ENCODE measurements around the gene TPSAB1. TPM values are rescaled to one million over a fixed set of nuclear protein-coding genes. Genes with fewer than 3 reads are reported as not detected.

The TPSAB1 gene
- total and polyA plus RNA-seq, 7 experiments from 2014 or later, result 3.2 to 10.2 TPM; not detected in 5

GRCh38 chr16:1256874-1257322 lies 16.4 kb downstream of the TPSAB1 start:
- Histone ChIP-seq H3K36me3 (ENCODE audit: control insufficient read depth in 2 of 3, insufficient read depth in 3 of 3, low read length in 3 of 3) (no peaks in the 10 kb centered on the region), H3K4me1 (ENCODE audit: control insufficient read depth in 2 of 2, insufficient read depth in 2 of 2, low read length in 2 of 2) (no peaks in the 10 kb centered on the region), H3K27ac (ENCODE audit: low read depth, low read length) (no peak overlapping the region), H3K27me3 (ENCODE audit: control insufficient read depth in 2 of 2, insufficient read depth in 2 of 2, low read length in 2 of 2) (no peaks in the 10 kb centered on the region), H3K4me3 (ENCODE audit: low read length) (no peak overlapping the region), H3K9me3 (ENCODE audit: control insufficient read depth in 2 of 3, low read length in 3 of 3) (no peaks in the 10 kb centered on the region)
- POLR2A ChIA-PET, result no interaction called here
- CTCF ChIA-PET, result no interaction called here
- intact Hi-C loops (cut with micrococcal nuclease), result no loop called here
- H3K4me3 Mint-ChIP-seq, result no peak overlapping the region
- ATAC-seq, result no peak
- peaks cover 13 to 23% (median 14%) of the 10 kb centered on the region in 5 donors for H3K27me3 Mint-ChIP-seq
- no peaks in the 10 kb centered on the region for H3K9me3 Mint-ChIP-seq
- H3K27ac Mint-ChIP-seq, result no peak overlapping the region
- H3K4me1 Mint-ChIP-seq, result peaks cover 0 to 9% (median 5%) of the 10 kb centered on the region in 7 donors
- H3K36me3 Mint-ChIP-seq, result no peaks in the 10 kb centered on the region
- no peak for DNase-seq

- Histone ChIP-seq H3K9me3 (ENCODE audit: control insufficient read depth in 2 of 3, low read length in 3 of 3) (no peaks in the 10 kb centered on the region), H3K27me3 (ENCODE audit: control insufficient read depth in 2 of 2, insufficient read depth in 2 of 2, low read length in 2 of 2) (no peaks in the 10 kb centered on the region), H3K27ac (ENCODE audit: low read depth, low read length) (no peak overlapping the region), H3K4me1 (ENCODE audit: control insufficient read depth in 2 of 2, insufficient read depth in 2 of 2, low read length in 2 of 2) (no peaks in the 10 kb centered on the region), H3K36me3 (ENCODE audit: control insufficient read depth in 2 of 3, insufficient read depth in 3 of 3, low read length in 3 of 3) (no peaks in the 10 kb centered on the region), H3K4me3 (ENCODE audit: low read length) (no peak overlapping the region)
- ATAC-seq, result no peak
- Mint-ChIP-seq H3K36me3 (no peaks in the 10 kb centered on the region), H3K27ac (no peak overlapping the region), H3K4me3 (no peak overlapping the region), H3K27me3 (peaks cover 18 to 28% (median 19%) of the 10 kb centered on the region in 5 donors), H3K9me3 (no peaks in the 10 kb centered on the region), H3K4me1 (peaks cover 0 to 9% (median 5%) of the 10 kb centered on the region in 7 donors)
- DNase-seq, result no peak
- ChIA-PET CTCF (no interaction called here), POLR2A (no interaction called here)
- intact Hi-C loops (cut with micrococcal nuclease), result no loop called here
These were observed 17.2 kb downstream of the TPSAB1 start for GRCh38 chr16:1257561-1258224.

- POLR2A ChIA-PET, result no interaction called here
- H3K27me3 Mint-ChIP-seq, result peaks cover 18 to 28% (median 19%) of the 10 kb centered on the region in 5 donors
- CTCF ChIA-PET, result interaction anchor here (0.7 kb wide), 1 partner anchor 419 kb away, joined by 4 read pairs; no protein-coding TSS in a partner anchor
- Histone ChIP-seq H3K27ac (ENCODE audit: low read depth, low read length) (no peak overlapping the region), H3K9me3 (ENCODE audit: control insufficient read depth in 2 of 3, low read length in 3 of 3) (no peaks in the 10 kb centered on the region), H3K4me3 (ENCODE audit: low read length) (no peak overlapping the region), H3K4me1 (ENCODE audit: control insufficient read depth in 2 of 2, insufficient read depth in 2 of 2, low read length in 2 of 2) (no peaks in the 10 kb centered on the region), H3K36me3 (ENCODE audit: control insufficient read depth in 2 of 3, insufficient read depth in 3 of 3, low read length in 3 of 3) (no peaks in the 10 kb centered on the region), H3K27me3 (ENCODE audit: control insufficient read depth in 2 of 2, insufficient read depth in 2 of 2, low read length in 2 of 2) (no peaks in the 10 kb centered on the region)
- DNase-seq (no peak), ATAC-seq (no peak)
- H3K4me1 Mint-ChIP-seq, result peaks cover 0 to 9% (median 5%) of the 10 kb centered on the region in 7 donors
- intact Hi-C loops (cut with micrococcal nuclease), result no loop called here
- H3K27ac Mint-ChIP-seq, result no peak overlapping the region
- no peaks in the 10 kb centered on the region for H3K9me3 Mint-ChIP-seq
- no peak overlapping the region for H3K4me3 Mint-ChIP-seq
- H3K36me3 Mint-ChIP-seq, result no peaks in the 10 kb centered on the region
These were observed 17.7 kb downstream of the TPSAB1 start for GRCh38 chr16:1258225-1258600.

- Mint-ChIP-seq H3K27ac (peak overlapping the region in 3 of 9 donors; percentile 18 to 62 (median 36)), H3K27me3 (peaks cover 18 to 28% (median 19%) of the 10 kb centered on the region in 5 donors), H3K4me3 (peak overlapping the region; percentile 9 to 73 (median 60)), H3K36me3 (no peaks in the 10 kb centered on the region), H3K9me3 (peaks cover 0 to under 1% (median 0%) of the 10 kb centered on the region in 11 donors), H3K4me1 (peaks cover 0 to 9% (median 5%) of the 10 kb centered on the region in 7 donors)
- Histone ChIP-seq H3K36me3 (ENCODE audit: control insufficient read depth in 2 of 3, insufficient read depth in 3 of 3, low read length in 3 of 3) (no peaks in the 10 kb centered on the region), H3K9me3 (ENCODE audit: control insufficient read depth in 2 of 3, low read length in 3 of 3) (no peaks in the 10 kb centered on the region), H3K27me3 (ENCODE audit: control insufficient read depth in 2 of 2, insufficient read depth in 2 of 2, low read length in 2 of 2) (no peaks in the 10 kb centered on the region), H3K4me1 (ENCODE audit: control insufficient read depth in 2 of 2, insufficient read depth in 2 of 2, low read length in 2 of 2) (no peaks in the 10 kb centered on the region), H3K27ac (ENCODE audit: low read depth, low read length) (no peak overlapping the region), H3K4me3 (ENCODE audit: low read length) (no peak overlapping the region)
- POLR2A ChIA-PET, result no interaction called here
- ATAC-seq, result no peak
- CTCF ChIA-PET, result interaction anchor here (0.5 to 0.7 kb wide), 2 partner anchors 46 to 420 kb away, joined by 3 to 4 read pairs; no protein-coding TSS in a partner anchor
- intact Hi-C loops (cut with micrococcal nuclease), result no loop called here
- no peak for DNase-seq
These were observed 18.6 kb downstream of the TPSAB1 start for GRCh38 chr16:1258906-1259759.

- CTCF ChIA-PET, result no interaction called here
- intact Hi-C loops (cut with micrococcal nuclease), result no loop called here
These were observed 19.2 kb downstream of the TPSAB1 start for GRCh38 chr16:1259760-1260068.

GRCh38 chr16:1260101-1260680 lies 19.7 kb downstream of the TPSAB1 start:
- no peak for ATAC-seq
- CTCF ChIA-PET, result no interaction called here
- Mint-ChIP-seq H3K4me3 (peak overlapping the region in 2 of 10 donors; percentile 16 to 62), H3K27me3 (peaks cover 18 to 28% (median 19%) of the 10 kb centered on the region in 5 donors), H3K9me3 (peaks cover 0 to 10% (median 0%) of the 10 kb centered on the region in 11 donors), H3K4me1 (peaks cover 0 to 9% (median 5%) of the 10 kb centered on the region in 7 donors), H3K27ac (peak overlapping the region in 1 of 9 donors; percentile 62), H3K36me3 (no peaks in the 10 kb centered on the region)
- H3K27ac ChIP-seq (ENCODE audit: low read depth, low read length), result no peak overlapping the region
- POLR2A ChIA-PET, result no interaction called here
- H3K36me3 ChIP-seq (ENCODE audit: control insufficient read depth in 2 of 3, insufficient read depth in 3 of 3, low read length in 3 of 3), result no peaks in the 10 kb centered on the region
- H3K9me3 ChIP-seq (ENCODE audit: control insufficient read depth in 2 of 3, low read length in 3 of 3), result no peaks in the 10 kb centered on the region
- H3K4me1 ChIP-seq (ENCODE audit: control insufficient read depth in 2 of 2, insufficient read depth in 2 of 2, low read length in 2 of 2), result no peaks in the 10 kb centered on the region
- H3K27me3 ChIP-seq (ENCODE audit: control insufficient read depth in 2 of 2, insufficient read depth in 2 of 2, low read length in 2 of 2), result no peaks in the 10 kb centered on the region
- intact Hi-C loops (cut with micrococcal nuclease), result no loop called here
- no peak overlapping the region for H3K4me3 ChIP-seq (ENCODE audit: low read length)
- DNase-seq, result no peak

More at GRCh38 chr16:1259760-1260068, 19.2 kb downstream of the TPSAB1 start:
- ATAC-seq (no peak), DNase-seq (no peak)
- H3K4me1 Mint-ChIP-seq, result peaks cover 0 to 9% (median 5%) of the 10 kb centered on the region in 7 donors
- peak overlapping the region in 1 of 10 donors; percentile 62 for H3K4me3 Mint-ChIP-seq
- H3K27me3 Mint-ChIP-seq, result peaks cover 18 to 28% (median 19%) of the 10 kb centered on the region in 5 donors
- peaks cover 0 to 6% (median 0%) of the 10 kb centered on the region in 11 donors for H3K9me3 Mint-ChIP-seq
- H3K27ac Mint-ChIP-seq, result no peak overlapping the region
- Histone ChIP-seq H3K4me3 (ENCODE audit: low read length) (no peak overlapping the region), H3K4me1 (ENCODE audit: control insufficient read depth in 2 of 2, insufficient read depth in 2 of 2, low read length in 2 of 2) (no peaks in the 10 kb centered on the region), H3K27ac (ENCODE audit: low read depth, low read length) (no peak overlapping the region), H3K27me3 (ENCODE audit: control insufficient read depth in 2 of 2, insufficient read depth in 2 of 2, low read length in 2 of 2) (no peaks in the 10 kb centered on the region), H3K9me3 (ENCODE audit: control insufficient read depth in 2 of 3, low read length in 3 of 3) (no peaks in the 10 kb centered on the region), H3K36me3 (ENCODE audit: control insufficient read depth in 2 of 3, insufficient read depth in 3 of 3, low read length in 3 of 3) (no peaks in the 10 kb centered on the region)
- no peaks in the 10 kb centered on the region for H3K36me3 Mint-ChIP-seq
- POLR2A ChIA-PET, result no interaction called here

All from naive thymus-derived CD4-positive, alpha-beta T cell (primary cell).